ENCODE results near the gene TNKS1BP1.
"Not testable (repeated sequence)": the region's sequence is repeated elsewhere in the genome, so short reads cannot be mapped to it uniquely, and the experiment has no call there.

Gene TNKS1BP1

DNA sequence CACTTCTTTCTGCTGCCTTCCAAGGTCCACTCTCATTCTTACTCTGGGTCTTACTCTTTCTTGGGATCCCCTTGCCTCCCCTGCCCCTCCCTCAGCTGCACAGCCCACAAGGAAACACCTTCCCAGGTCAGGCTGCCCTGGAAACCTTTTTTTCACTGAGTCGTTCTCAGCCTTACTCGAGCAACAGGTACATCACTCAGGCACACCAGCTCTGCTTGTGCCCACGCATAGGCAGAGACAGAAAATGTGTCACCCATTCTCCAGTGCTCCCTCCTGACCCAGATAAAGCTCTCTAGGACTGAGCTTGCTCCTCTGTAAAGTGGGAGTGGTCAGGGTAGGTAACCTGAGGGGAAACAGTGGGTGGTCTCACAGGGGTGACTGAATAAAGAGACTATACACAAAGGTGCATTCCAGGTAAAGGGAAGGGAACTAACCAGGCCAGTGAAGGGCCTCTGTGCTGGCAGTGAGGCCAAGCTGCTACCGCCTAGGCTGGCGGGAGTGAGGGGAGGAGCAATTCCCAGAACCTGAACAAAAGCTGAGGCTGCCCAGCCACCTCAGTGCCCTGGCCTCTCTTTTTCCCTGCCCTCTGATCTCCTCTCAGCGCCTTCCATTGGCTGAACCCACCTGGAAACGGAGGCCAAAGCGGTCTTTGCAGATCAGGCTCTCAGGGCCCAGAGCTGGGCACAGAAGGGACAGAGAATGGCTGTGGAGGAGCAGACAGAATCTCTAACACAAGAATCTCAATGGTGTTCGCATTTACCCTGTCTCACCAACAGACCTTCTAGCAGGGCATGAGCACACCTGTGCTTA lies 40.3 kb upstream of the TNKS1BP1 start:
- FAIRE-seq (no peak), DNase-seq (ENCODE audit: insufficient read length, low spot score) (no peak)
- TF ChIP-seq, protein P1, sequence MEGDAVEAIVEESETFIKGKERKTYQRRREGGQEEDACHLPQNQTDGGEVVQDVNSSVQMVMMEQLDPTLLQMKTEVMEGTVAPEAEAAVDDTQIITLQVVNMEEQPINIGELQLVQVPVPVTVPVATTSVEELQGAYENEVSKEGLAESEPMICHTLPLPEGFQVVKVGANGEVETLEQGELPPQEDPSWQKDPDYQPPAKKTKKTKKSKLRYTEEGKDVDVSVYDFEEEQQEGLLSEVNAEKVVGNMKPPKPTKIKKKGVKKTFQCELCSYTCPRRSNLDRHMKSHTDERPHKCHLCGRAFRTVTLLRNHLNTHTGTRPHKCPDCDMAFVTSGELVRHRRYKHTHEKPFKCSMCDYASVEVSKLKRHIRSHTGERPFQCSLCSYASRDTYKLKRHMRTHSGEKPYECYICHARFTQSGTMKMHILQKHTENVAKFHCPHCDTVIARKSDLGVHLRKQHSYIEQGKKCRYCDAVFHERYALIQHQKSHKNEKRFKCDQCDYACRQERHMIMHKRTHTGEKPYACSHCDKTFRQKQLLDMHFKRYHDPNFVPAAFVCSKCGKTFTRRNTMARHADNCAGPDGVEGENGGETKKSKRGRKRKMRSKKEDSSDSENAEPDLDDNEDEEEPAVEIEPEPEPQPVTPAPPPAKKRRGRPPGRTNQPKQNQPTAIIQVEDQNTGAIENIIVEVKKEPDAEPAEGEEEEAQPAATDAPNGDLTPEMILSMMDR (IDR thresholded peaks at IDR 0.05; ENCODE audit: insufficient read depth, missing control alignments), result no peak

DNA sequence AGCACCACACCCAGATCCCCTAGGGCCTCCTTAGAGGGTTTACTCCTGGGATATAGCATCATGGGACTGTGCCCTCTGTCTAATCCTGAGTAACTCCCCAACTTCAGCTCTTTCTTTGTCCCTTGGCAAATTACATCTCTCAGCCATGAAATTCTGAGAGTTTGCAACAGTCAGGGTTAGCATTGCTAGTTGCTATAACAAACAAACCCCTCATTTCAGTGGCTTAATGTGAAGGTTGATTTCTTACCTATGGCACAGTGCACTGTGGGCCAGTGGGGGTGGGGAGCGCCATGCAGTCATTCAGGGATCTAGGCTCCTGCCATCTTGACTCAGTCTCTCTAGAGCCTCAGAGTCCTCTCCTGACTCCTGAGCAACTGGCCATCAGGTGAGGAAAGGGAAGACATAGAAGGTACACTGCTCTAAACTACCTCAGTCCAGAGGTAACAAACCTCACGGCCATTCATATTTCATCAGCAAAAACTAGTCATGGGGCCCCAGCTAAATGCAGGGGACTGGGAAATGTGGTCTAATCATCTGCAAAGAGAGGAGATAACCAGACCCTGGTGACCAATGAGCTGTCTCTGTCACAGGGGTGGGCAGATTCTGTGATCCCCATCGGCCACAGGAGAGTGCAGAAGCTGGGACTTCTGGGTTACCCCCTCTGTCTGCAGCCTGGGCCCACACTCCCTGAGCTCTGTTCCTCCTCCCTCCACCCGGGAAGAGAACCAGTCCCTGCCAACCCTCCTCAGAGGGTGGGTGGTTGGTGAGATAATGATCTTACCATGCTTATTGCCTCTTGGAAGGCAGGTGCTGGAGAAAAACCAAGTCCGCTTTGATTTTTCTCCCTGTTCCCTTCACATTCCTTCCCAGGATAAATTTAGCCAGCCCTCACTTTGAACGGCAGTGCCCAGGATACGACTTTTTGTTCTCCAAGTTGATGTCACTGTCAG lies 38.7 kb upstream of the TNKS1BP1 start:
- TF ChIP-seq, protein P1 (IDR thresholded peaks at IDR 0.05; ENCODE audit: insufficient read depth, missing control alignments), result no peak
- FAIRE-seq (no peak), DNase-seq (ENCODE audit: insufficient read length, low spot score) (no peak)

GRCh38 chr11:57361926-57362325 lies 37.2 kb upstream of the TNKS1BP1 start:
- TF ChIP-seq, protein P1 (IDR thresholded peaks at IDR 0.05; ENCODE audit: insufficient read depth, missing control alignments), result no peak
- no peak for DNase-seq (ENCODE audit: insufficient read length, low spot score)
- FAIRE-seq, result no peak

DNA sequence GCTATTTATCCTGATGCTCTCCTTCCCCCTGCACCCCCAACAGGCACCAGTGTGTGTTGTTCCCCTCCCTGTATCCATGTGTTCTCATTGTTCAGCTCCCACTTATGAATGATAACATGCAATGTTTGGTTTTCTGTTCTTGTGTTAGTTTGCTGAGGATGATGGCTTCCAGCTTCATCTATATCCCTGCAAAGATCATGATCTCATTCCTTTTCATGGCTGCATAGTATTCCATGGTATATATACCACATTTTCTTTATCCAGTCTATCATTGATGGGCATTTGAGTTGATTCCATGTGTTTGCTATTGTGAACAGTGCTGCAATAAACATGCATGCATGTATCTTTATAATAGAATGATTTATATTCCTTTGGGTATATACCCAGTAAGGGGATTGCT lies 36.7 kb upstream of the TNKS1BP1 start:
- not testable (repeated sequence) for FAIRE-seq; DNase-seq (ENCODE audit: insufficient read length, low spot score)

- FAIRE-seq (no peak), DNase-seq (ENCODE audit: insufficient read length, low spot score) (no peak)
- TF ChIP-seq, protein P1 (IDR thresholded peaks at IDR 0.05; ENCODE audit: insufficient read depth, missing control alignments), result no peak
Measured at GRCh38 chr11:57360991-57361390, 36.2 kb upstream of the TNKS1BP1 start.

DNA sequence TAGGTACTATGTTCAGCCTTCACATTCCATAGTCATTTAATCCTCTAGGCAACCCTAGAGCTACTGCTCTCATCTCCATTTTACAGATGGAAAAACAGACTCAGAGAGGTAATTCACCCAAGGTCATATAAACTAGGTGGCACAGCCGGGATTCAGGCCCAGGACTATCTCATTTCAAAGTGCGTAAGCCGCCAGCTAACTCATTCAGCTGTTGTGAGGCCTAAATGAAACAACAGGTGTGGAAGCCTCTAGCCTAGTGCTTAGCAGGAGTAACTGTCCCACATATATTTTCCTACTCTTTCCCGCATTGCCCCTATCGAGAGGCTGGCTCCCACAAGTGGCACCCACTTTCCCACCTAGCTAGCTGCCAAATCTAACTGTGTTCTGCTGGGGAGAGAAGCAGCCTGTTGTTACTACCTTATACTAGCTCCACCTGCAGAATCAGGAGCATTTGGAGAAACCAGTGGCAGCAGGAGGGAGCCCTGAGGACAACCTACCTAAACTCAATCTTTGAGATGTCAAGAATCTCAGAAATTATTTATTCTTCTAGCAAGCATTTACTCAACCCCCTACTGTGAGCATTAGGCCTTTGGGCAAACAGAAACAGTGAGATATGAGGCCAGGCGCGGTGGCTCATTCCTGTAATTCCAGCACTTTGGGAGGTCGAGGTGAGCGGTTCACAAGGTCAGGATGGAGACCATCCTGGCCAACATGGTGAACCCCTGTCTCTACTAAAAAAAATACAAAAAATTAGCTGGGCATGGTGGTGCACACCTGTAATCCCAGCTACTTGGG lies 35.3 kb upstream of the TNKS1BP1 start:
- no peak for FAIRE-seq
- no peak for DNase-seq (ENCODE audit: insufficient read length, low spot score)
- TF ChIP-seq, protein P1 (IDR thresholded peaks at IDR 0.05; ENCODE audit: insufficient read depth, missing control alignments), result no peak

DNA sequence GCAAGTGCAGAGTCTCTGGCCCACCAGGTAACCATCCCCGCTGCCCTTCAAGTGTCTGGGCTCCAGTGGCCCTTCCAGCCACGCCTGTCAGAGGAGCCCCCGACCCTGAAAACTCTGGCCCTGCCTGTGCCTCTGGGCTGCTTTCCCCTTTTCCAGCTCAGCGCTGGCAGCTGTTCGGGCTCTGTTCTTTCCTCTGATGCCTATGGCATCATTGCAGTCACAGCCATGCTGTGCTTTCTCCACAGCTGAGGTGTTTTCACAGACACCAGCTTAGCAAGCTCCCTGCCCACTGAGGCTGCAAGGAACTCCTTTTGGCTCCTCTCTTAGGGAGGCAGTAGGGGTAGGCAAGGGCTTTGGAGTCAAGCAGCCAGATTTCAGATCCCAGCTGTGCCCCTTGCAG lies 34.6 kb upstream of the TNKS1BP1 start:
- FAIRE-seq (no peak), DNase-seq (ENCODE audit: insufficient read length, low spot score) (no peak)
- TF ChIP-seq, protein P1 (IDR thresholded peaks at IDR 0.05; ENCODE audit: insufficient read depth, missing control alignments), result no peak

Data from D721Med (cell line).